Osteocyte (in vitro differentiated cells): Measurements from ENCODE around the gene TOR2A. TPM values are rescaled to one million over a fixed set of nuclear protein-coding genes. Genes with fewer than 3 reads are reported as not detected.

Source experiments
- DNase-seq: peaks from one replicate; pipeline ENCODE4 v3.0.0; 2021; ENCODE audit warnings: mixed read lengths; ENCODE audit not compliant: unreplicated experiment; ENCODE audit errors: extremely low spot score
- H3K27ac Mint-ChIP-seq: one replicate; pipeline ENCODE4 v1.8.0; 2021; ENCODE audit warnings: mild to moderate bottlenecking, mixed read lengths; ENCODE audit not compliant: unreplicated experiment
- H3K27me3 Mint-ChIP-seq: one replicate; pipeline ENCODE4 v1.8.0; 2021; ENCODE audit warnings: mixed read lengths; ENCODE audit not compliant: unreplicated experiment
- H3K36me3 Mint-ChIP-seq: one replicate; pipeline ENCODE4 v1.8.0; 2021; ENCODE audit warnings: mixed read lengths; ENCODE audit not compliant: unreplicated experiment
- H3K4me1 Mint-ChIP-seq: one replicate; pipeline ENCODE4 v1.8.0; 2021; ENCODE audit warnings: mixed read lengths; ENCODE audit not compliant: unreplicated experiment
- H3K4me3 Mint-ChIP-seq: one replicate; pipeline ENCODE4 v1.8.0; 2021; ENCODE audit warnings: mild to moderate bottlenecking, moderate library complexity, mixed read lengths; ENCODE audit not compliant: unreplicated experiment
- H3K9me3 Mint-ChIP-seq: one replicate; pipeline ENCODE4 v1.8.0; 2021; ENCODE audit warnings: mixed read lengths; ENCODE audit not compliant: unreplicated experiment
- total RNA-seq: library from RNA; stranded (reverse); gene quantifications from 2 replicates; pipeline ENCODE4 v1.2.1, GENCODE V29; 2021
- TF ChIP-seq, protein P1 (sequence below): fragments of 200-600 bp; sonication (generic); IDR thresholded peaks from 2 replicates; pipeline ENCODE4 v1.5.0; 2021; ENCODE audit warnings: antibody characterized with exemption, mild to moderate bottlenecking, moderate library complexity

TOR2A gene
- total RNA-seq, 1 donor from 2014 or later: 9.3 TPM

DNA sequence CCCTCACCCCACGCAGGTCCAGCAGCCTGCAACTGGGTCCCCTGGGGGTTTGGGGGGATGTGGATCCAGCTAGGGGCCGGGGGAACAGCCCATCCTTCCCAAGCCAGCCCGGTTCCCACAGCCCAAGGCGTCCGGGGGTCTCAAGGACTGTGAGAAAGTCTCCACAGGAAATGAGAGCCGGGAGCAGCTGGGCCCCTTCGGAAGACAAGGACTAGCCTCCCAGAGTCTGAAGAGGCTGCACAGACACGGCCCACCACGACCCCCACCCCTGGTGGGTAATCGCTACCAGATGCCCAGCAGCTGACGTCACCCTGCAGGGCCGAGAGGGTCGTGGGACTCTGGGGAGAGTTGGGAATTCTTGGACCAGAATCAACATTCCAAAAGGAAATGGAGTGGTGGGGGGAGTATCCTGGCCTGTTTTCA is 32.8 kb upstream of the TOR2A start:
- peak overlapping the region; percentile 94 for H3K4me3 Mint-ChIP-seq
- TF ChIP-seq, protein P1, sequence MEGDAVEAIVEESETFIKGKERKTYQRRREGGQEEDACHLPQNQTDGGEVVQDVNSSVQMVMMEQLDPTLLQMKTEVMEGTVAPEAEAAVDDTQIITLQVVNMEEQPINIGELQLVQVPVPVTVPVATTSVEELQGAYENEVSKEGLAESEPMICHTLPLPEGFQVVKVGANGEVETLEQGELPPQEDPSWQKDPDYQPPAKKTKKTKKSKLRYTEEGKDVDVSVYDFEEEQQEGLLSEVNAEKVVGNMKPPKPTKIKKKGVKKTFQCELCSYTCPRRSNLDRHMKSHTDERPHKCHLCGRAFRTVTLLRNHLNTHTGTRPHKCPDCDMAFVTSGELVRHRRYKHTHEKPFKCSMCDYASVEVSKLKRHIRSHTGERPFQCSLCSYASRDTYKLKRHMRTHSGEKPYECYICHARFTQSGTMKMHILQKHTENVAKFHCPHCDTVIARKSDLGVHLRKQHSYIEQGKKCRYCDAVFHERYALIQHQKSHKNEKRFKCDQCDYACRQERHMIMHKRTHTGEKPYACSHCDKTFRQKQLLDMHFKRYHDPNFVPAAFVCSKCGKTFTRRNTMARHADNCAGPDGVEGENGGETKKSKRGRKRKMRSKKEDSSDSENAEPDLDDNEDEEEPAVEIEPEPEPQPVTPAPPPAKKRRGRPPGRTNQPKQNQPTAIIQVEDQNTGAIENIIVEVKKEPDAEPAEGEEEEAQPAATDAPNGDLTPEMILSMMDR: no peak
- H3K27me3 Mint-ChIP-seq: no peaks in the 10 kb centered on the region
- H3K36me3 Mint-ChIP-seq: peaks cover 14% of the 10 kb centered on the region
- peak overlapping the region; percentile 98 for H3K27ac Mint-ChIP-seq
- H3K9me3 Mint-ChIP-seq: no peaks in the 10 kb centered on the region
- H3K4me1 Mint-ChIP-seq: peaks cover 75% of the 10 kb centered on the region
- peak; percentile 90 for DNase-seq

DNA sequence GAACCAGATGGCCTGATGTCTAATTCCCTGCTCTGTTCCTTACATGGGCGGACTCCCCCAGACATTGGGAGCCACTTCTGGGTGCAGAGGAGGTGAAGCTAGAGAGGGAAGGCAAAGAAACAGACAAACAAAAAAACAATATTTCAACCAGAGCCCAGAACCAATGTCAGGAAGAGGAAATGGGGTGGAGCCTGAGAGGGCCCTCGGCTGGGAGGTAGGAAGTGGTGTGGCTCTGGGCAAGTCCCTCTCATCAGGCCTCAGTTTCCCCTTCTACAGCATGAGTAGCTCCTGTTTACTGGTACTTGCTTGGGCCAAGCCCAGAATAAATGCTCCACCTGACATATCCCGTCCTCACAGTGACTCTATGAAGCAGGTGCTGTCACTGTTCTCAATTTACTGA is 32.3 kb upstream of the TOR2A start:
- H3K36me3 Mint-ChIP-seq: peaks cover 14% of the 10 kb centered on the region
- no peaks in the 10 kb centered on the region for H3K27me3 Mint-ChIP-seq
- H3K27ac Mint-ChIP-seq: peak overlapping the region; percentile 98
- TF ChIP-seq, protein P1: no peak
- no peak for DNase-seq
- peak overlapping the region; percentile 94 for H3K4me3 Mint-ChIP-seq
- peaks cover 80% of the 10 kb centered on the region for H3K4me1 Mint-ChIP-seq
- no peaks in the 10 kb centered on the region for H3K9me3 Mint-ChIP-seq

DNA sequence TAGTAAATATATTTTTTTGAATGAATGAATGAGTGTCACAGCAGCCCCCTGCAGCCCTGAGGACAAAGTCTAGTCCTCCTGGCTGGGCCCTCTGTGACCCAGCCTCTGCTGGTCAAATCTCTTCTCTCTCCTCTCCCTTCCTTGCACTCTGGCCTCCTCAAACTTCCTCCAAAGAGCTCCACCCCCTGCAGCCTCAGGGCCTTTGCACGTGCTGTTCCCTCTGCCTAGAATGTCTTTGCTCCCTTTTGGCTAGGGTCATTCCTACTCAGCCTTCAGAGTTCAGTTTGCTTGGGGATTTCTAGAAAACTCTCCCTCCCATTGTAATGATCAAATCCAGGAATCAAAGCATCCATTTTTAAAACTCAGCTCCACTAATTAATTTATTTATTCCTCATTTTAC is 30.3 kb upstream of the TOR2A start:
- TF ChIP-seq, protein P1: no peak
- Mint-ChIP-seq H3K36me3 (peaks cover 14% of the 10 kb centered on the region), H3K4me1 (peaks cover 81% of the 10 kb centered on the region), H3K9me3 (no peaks in the 10 kb centered on the region), H3K4me3 (no peak overlapping the region), H3K27ac (peak overlapping the region; percentile 6), H3K27me3 (no peaks in the 10 kb centered on the region)
- DNase-seq: no peak

DNA sequence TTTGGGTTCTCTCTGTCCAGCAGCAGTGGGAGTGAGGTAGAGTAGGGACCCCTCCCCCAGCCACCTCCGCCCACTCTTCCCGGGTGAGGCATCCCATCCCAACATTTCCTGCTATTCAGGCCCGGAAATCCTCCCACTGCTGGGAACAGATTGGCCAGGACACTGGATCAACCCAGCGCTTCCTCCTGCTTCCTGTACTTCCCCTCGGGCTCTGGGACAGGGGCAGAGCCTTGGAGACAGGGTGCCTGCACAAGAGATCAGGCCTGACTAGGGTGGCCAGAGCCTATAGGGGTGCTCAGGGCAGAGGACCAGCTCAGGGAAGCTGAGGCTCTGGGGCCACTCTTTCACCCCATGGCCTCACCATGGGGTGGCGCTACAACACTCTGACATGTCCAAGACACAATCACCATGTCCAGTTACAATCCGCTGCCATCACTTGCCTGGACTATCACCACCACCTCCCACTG is 28.9 kb upstream of the TOR2A start:
- Mint-ChIP-seq H3K36me3 (peaks cover 15% of the 10 kb centered on the region), H3K4me3 (no peak overlapping the region), H3K27ac (peak overlapping the region; percentile 60), H3K27me3 (no peaks in the 10 kb centered on the region), H3K9me3 (no peaks in the 10 kb centered on the region), H3K4me1 (peaks cover 69% of the 10 kb centered on the region)
- DNase-seq: no peak
- TF ChIP-seq, protein P1: peak; percentile 46

DNA sequence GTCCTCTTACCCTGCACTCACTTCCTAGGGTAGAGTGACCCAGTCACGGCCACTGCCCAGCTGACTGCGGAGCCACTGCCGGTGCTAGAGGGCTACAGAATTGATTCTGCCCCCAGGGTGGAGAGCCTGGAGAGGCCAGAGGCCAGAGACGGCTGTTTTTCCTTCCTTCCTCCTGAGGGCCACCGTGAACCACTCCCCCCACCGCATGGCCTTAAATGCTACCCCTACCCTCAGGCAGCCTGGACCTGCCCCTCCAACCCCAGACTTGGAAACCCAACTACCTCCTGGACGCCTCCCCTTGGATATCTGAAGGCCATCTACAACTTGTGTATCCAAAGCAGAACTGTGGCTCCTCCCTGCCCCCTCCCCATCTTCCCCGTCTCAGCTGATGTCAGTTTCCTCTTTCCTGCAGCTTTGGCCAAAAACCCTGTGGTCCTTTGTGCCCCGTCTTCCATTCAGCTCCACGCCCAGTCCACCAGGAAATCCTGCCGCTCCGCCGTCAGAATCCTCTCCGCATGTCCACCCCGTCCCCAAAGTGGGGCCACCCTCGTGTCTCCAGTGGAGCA is 27.1 kb upstream of the TOR2A start:
- Mint-ChIP-seq H3K27ac (peak overlapping the region; percentile 81), H3K9me3 (no peaks in the 10 kb centered on the region), H3K4me1 (peaks cover 60% of the 10 kb centered on the region), H3K4me3 (no peak overlapping the region), H3K27me3 (no peaks in the 10 kb centered on the region), H3K36me3 (peaks cover 20% of the 10 kb centered on the region)
- TF ChIP-seq, protein P1: no peak
- DNase-seq: no peak
